K562 (cell line): ENCODE data around the gene PNPLA7. TPM values are rescaled to one million over a fixed set of nuclear protein-coding genes. Genes with fewer than 3 reads are reported as not detected.

ENCODE experiments used
- CEBPB ChIP-seq: fragments of 450-650 bp; IDR thresholded peaks from 2 replicates; pipeline ENCODE4 v1.6.1; 2016; ENCODE audit warnings: missing genetic modification characterization, missing compliant biosample characterization
- GABPB2 ChIP-seq: fragments of 250-450 bp; sonication (Bioruptor Pico); conservative IDR thresholded peaks from 2 replicates; pipeline ENCODE4 v1.5.1; 2021; ENCODE audit warnings: mild to moderate bottlenecking
- L3MBTL2 ChIP-seq: fragments of 450-650 bp; IDR thresholded peaks from 2 replicates; pipeline ENCODE4 v1.6.1; 2016; ENCODE audit warnings: mild to moderate bottlenecking, moderate library complexity
- NEUROD1 ChIP-seq: fragments of 150-350 bp; IDR thresholded peaks from 2 replicates; pipeline ENCODE4 v1.6.1; 2014; ENCODE audit warnings: borderline replicate concordance, low read length, low read depth; ENCODE audit not compliant: partially characterized antibody
- PHF21A ChIP-seq: fragments of 450-650 bp; IDR thresholded peaks from 2 replicates; pipeline ENCODE4 v1.6.1; 2017; ENCODE audit warnings: low read depth, borderline replicate concordance
- RBBP5 ChIP-seq: fragments of 200-600 bp; sonication (generic); IDR thresholded peaks from 2 replicates; pipeline ENCODE4 v1.6.1; 2012; ENCODE audit warnings: borderline replicate concordance, mild to moderate bottlenecking, low read length, control low read depth, inconsistent platforms; ENCODE audit not compliant: insufficient read depth, poor library complexity, severe bottlenecking
- TARDBP ChIP-seq: fragments of 450-650 bp; IDR thresholded peaks from 2 replicates; pipeline ENCODE4 v1.6.1; 2016
- ZC3H8 ChIP-seq: fragments of 450-650 bp; IDR thresholded peaks from 2 replicates; pipeline ENCODE4 v1.6.1; 2017
- ZNF384 ChIP-seq: IDR thresholded peaks from 2 replicates; pipeline ENCODE4 v1.6.1; 2012; ENCODE audit warnings: low read depth, low read length, improper control_type of control experiment
- ZNF407 ChIP-seq: fragments of 450-650 bp; IDR thresholded peaks from 2 replicates; pipeline ENCODE4 v1.6.1; 2016; ENCODE audit warnings: low read depth
- polyA plus RNA-seq, 8 experiments: library from polyadenylated mRNA; depleted of rRNA in 4 of 8; stranded (reverse) in 5 of 8; unstranded in 3 of 8; fragments of >200 nt; fragmentation: Nextera tagmentation in 2 of 8; fragmentation: Illumina TruSeq in 1 of 8; extraction: Ambion mirVana in 2 of 8; extraction: Trizol in 1 of 8; gene quantifications; 2 replicates each; pipeline versions ENCODE4 v1.2.1 to v1.2.3, GENCODE V29; 2011 to 2014; ENCODE audit warnings: inconsistent platforms in 1 of 8, missing spikeins in 1 of 8
- total RNA-seq, 7 experiments: library from RNA; depleted of rRNA in 6 of 7; stranded (reverse); fragments of >200 nt in 6 of 7; fragmentation: Illumina TruSeq in 2 of 7; extraction: Trizol in 2 of 7; gene quantifications; 2 replicates each; pipeline versions ENCODE4 v1.2.1 to v1.2.3, GENCODE V29; 2011 to 2021; ENCODE audit warnings: low replicate concordance in 1 of 7
- TF ChIP-seq, protein P1 (sequence below), 2 experiments: fragments of 450-650 bp; conservative IDR thresholded peaks; 2 replicates each; pipeline ENCODE4 v1.6.1; 2017; ENCODE audit warnings: mild to moderate bottlenecking in 2 of 2, moderate library complexity in 2 of 2
- TF ChIP-seq, protein P2 (sequence below): fragments of 450-650 bp; IDR thresholded peaks from 2 replicates; pipeline ENCODE4 v1.6.1; 2017; ENCODE audit warnings: antibody characterized with exemption
- TF ChIP-seq, protein P3 (sequence below): sonication (generic); formaldehyde crosslinking; IDR thresholded peaks from 2 replicates; pipeline ENCODE4 v1.8.0; 2022; ENCODE audit warnings: mild to moderate bottlenecking, missing genetic modification reagents, borderline replicate concordance

PNPLA7 gene
- total and polyA plus RNA-seq, 9 of the 15 experiments (the other 6 are each of a cell fraction or from before 2014, with no cell fraction given) = 0.01 to 0.85 (median 0.19) TPM; not detected in 1

DNA sequence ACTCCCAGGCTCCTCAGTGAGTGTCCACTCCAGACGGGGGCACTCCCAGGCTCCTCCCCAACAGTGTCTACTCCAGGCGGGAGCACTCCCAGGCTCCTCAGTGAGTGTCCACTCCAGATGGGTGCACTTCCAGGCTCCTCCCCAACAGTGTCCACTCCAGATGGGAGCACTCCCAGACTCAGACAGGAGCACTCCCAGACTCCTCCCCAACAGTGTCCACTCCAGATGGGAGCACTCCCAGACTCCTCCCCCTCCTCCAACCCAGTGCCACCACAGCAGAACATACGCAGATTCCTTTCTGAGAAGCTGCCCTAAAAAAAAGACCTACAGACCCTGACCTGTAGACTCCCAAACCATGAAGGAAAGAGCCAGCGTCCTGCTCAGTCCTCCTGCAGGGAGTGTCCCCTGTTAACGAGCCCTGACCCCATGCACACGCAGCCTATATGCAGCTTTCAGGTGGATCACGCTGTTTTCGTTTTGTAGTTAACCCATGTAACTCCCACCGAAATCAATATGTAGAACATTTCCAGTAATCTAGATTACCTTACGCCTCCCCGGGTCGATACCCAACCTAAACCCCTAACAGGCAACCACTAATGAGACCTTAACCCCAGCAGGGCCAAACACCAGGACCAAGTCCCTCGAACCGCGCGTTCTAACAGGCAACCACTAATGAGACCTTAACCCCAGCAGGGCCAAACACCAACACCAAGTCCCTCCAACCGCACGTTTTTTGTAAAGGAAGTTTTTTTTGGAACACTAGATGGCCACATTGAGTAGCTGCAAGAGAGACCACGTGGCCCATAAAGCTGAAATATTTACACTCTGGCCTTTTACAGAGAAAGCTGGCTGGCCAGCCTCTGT is 15.7 kb downstream of the PNPLA7 start (continued):
- TF ChIP-seq ZNF407 (no peak), CEBPB (no peak), PHF21A (no peak), RBBP5 (no peak), GABPB2 (CRISPR knock-in tag) (no peak), L3MBTL2 (peak; percentile 93), ZC3H8 (no peak), TARDBP (no peak), ZNF384 (peak; percentile 65), NEUROD1 (no peak)
- TF ChIP-seq, protein P1, sequence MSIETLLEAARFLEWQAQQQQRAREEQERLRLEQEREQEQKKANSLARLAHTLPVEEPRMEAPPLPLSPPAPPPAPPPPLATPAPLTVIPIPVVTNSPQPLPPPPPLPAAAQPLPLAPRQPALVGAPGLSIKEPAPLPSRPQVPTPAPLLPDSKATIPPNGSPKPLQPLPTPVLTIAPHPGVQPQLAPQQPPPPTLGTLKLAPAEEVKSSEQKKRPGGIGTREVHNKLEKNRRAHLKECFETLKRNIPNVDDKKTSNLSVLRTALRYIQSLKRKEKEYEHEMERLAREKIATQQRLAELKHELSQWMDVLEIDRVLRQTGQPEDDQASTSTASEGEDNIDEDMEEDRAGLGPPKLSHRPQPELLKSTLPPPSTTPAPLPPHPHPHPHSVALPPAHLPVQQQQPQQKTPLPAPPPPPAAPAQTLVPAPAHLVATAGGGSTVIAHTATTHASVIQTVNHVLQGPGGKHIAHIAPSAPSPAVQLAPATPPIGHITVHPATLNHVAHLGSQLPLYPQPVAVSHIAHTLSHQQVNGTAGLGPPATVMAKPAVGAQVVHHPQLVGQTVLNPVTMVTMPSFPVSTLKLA (conservative IDR thresholded peaks at IDR 0.05) = peak; percentile 97
- TF ChIP-seq, protein P2, sequence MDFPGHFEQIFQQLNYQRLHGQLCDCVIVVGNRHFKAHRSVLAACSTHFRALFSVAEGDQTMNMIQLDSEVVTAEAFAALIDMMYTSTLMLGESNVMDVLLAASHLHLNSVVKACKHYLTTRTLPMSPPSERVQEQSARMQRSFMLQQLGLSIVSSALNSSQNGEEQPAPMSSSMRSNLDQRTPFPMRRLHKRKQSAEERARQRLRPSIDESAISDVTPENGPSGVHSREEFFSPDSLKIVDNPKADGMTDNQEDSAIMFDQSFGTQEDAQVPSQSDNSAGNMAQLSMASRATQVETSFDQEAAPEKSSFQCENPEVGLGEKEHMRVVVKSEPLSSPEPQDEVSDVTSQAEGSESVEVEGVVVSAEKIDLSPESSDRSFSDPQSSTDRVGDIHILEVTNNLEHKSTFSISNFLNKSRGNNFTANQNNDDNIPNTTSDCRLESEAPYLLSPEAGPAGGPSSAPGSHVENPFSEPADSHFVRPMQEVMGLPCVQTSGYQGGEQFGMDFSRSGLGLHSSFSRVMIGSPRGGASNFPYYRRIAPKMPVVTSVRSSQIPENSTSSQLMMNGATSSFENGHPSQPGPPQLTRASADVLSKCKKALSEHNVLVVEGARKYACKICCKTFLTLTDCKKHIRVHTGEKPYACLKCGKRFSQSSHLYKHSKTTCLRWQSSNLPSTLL = no peak
- TF ChIP-seq, protein P3, sequence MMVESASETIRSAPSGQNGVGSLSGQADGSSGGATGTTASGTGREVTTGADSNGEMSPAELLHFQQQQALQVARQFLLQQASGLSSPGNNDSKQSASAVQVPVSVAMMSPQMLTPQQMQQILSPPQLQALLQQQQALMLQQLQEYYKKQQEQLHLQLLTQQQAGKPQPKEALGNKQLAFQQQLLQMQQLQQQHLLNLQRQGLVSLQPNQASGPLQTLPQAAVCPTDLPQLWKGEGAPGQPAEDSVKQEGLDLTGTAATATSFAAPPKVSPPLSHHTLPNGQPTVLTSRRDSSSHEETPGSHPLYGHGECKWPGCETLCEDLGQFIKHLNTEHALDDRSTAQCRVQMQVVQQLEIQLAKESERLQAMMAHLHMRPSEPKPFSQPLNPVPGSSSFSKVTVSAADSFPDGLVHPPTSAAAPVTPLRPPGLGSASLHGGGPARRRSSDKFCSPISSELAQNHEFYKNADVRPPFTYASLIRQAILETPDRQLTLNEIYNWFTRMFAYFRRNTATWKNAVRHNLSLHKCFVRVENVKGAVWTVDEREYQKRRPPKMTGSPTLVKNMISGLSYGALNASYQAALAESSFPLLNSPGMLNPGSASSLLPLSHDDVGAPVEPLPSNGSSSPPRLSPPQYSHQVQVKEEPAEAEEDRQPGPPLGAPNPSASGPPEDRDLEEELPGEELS (CRISPR knock-in tag) = 0 out of 2 replicates have a peak, but pooled peaks have one; percentile 20
